LNCAP (cell line): ENCODE results near the gene ATXN7L2.

Experiments
- TF ChIP-seq, protein P1 (sequence below): fragments of 450-650 bp; IDR thresholded peaks from 2 replicates; pipeline ENCODE4 v1.5.1; 2017; ENCODE audit warnings: mild to moderate bottlenecking

ATXN7L2 gene

DNA sequence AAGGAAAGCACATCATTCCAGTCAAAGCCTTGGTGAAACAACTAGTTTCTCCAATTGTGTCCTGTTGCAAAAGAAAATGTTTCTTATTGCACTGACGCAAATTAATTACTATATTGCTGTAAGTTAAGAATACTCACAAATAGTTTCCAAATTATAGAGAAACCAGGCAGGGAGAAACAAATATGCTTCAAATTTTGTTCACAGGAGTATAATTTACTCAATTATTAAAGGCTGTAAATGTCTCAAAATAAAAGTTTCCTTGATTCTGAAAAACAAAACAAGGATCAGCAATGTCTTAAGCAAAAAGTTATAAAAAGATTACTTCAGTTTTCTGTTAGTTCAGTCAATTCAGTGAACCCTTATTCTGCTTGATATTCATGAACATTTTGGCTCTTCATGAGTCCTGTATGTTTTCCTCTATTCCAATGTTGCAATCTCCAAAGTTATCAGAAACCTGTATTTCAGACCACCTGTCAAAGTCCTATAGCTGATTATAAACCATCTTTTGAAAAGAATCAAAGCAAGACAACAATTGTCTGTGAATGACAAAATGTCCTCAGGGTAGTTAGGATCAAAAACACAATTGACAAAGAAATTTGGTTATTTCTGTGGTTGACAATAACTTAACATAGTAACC is 29.1 kb upstream of the ATXN7L2 start:
- TF ChIP-seq, protein P1, sequence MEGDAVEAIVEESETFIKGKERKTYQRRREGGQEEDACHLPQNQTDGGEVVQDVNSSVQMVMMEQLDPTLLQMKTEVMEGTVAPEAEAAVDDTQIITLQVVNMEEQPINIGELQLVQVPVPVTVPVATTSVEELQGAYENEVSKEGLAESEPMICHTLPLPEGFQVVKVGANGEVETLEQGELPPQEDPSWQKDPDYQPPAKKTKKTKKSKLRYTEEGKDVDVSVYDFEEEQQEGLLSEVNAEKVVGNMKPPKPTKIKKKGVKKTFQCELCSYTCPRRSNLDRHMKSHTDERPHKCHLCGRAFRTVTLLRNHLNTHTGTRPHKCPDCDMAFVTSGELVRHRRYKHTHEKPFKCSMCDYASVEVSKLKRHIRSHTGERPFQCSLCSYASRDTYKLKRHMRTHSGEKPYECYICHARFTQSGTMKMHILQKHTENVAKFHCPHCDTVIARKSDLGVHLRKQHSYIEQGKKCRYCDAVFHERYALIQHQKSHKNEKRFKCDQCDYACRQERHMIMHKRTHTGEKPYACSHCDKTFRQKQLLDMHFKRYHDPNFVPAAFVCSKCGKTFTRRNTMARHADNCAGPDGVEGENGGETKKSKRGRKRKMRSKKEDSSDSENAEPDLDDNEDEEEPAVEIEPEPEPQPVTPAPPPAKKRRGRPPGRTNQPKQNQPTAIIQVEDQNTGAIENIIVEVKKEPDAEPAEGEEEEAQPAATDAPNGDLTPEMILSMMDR: no peak

DNA sequence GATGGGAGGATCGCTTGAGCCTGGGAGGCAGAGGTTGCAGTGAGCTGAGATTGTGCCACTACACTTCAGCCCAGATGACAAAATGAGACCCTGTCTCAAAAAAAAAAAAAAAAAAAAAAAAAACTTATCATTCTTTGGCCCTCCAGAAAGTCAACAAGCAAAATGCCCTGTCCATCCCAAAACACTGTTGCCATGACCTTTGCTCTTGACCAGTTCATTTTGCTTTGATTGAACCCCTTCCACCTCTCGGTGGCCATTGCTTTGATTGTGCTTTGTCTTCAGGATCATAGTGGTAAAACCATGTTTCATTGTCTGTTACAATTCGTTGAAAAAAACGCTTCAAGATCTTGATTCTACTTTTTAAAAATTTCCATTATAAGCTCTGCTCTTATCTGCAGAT is 25.9 kb upstream of the ATXN7L2 start:
- TF ChIP-seq, protein P1: no peak

DNA sequence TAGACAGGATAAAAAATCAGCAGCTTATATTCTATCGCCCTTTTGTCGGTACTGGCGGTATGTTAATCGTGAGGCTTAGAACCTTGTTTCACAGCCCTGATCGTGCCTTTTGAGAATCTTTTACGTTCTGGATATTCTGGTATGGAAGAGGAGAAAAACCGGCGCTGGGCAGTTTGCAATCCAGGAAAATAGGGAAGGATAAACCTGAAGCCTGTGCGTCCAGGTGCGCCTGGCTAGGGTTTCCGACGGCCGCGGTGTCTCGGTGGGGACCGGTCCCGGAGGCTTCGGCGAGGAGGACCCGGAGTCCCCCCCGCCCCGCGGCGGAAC is 17.6 kb upstream of the ATXN7L2 start:
- TF ChIP-seq, protein P1: no peak

DNA sequence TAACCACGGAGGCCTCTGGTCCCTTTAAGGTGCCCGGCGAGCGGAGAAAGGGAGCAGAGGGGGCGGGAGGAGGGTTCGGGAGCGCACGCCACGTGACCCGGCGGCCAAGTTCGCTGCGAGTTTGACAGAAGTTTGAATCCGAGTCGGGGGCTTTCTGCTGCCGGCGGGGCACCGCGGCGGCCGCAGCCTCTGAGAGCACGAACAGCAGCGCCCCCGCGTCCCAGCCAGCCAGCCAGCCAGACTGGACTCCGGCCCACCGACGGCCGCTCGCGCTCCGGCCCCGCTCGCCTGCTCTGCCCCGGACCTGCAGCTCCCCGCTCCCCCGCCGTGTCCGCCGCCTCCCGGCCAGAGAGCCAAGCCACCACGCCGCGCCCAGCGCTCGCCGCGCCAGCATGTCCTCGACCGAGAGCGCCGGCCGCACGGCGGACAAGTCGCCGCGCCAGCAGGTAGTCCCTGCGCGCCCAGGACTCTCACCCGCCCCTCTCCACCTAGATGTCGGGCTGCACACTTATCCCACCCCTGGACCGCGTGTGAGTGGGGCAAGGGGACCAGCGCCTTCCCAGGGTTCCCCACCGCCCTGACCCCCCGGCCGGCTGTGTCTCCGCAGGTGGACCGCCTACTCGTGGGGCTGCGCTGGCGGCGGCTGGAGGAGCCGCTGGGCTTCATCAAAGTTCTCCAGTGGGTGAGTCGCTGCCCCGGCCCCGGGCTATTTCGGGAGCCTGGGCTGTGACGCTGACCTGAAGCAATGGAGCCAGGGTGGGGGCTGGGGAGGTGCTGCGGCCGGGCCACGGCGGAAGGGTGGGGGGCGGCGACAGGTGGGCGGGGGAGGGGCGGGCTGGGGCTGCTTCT is 17.0 kb upstream of the ATXN7L2 start, which contains the start of gene SYPL2:
SYPL2 (plus strand) TSS at position 95 of the 849 bp plus-strand sequence; CDS start at position 393, 298 bp downstream.
- TF ChIP-seq, protein P1: no peak

DNA sequence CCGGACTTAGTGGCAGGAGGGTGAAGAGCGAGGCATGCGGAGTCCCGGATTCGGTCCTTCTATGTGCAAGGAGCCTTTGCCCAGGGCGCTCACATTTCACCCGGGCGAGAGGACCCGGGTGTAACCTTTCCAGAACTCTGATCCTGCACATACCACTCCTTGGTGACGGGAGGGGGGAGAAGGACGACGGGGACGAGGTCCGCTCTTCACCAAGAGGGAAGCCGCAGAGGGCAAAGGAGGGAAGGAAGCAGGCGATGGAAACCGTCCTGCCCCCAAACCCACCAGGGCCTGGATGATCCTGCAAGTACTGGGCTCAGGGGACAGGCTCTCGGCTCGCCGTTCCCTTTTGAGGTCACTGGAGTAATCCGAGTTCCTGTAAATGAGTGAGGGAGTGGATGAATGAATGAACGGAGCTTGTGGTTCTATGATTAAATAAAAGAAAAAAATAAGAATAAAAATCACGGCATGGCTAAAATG is 16.4 kb upstream of the ATXN7L2 start:
- TF ChIP-seq, protein P1: no peak

DNA sequence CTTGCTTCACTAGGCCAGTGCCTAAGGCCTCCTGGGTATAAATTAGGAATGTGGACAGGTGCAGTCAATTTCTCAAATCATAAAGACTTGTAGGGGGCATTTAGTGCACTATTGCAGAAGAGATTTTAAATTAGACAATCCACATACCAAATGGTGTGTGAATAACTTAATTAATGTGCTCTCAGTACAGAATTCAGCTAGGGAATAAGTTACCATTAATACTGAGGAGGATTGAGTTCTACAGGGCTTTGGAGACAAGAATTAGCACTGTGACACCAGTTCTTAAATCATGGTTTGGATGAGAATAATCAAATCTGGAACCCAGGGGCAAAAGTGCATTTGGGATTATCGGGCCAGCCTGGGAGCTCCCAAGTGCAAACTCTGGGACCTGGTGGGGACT is 15.6 kb upstream of the ATXN7L2 start:
- TF ChIP-seq, protein P1: no peak

DNA sequence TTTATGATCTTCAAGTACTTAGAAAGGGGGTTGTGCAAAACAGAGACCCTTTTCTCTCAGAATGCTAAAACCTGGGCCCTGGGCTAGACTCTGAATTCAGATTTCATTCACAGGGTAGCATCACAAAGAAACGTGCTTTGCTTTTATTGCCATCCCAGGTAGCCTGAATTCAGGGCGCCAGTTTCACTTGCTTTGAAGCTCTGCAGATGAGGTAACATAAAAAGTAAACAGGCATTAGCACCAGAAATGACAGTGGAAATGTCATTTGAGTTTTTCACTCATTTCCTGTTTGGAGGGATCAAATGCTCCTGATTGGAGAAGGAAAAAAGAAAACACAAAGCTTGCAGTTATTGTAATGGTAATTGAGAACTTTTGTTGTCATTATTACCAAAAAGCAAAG is 14.8 kb upstream of the ATXN7L2 start:
- TF ChIP-seq, protein P1: no peak
